ENCODE results near the gene CARS1.

The CARS1 gene

GRCh38 chr11:3057069-3057963, at the start of gene CARS1:
Gene CARS1, minus strand, starts transcription at chr11:3057423. Its CDS starts 56 bp downstream, at chr11:3057367.
- peak; percentile 58 for DNase-seq

GRCh38 chr11:3105791-3106735, 48.8 kb upstream of the CARS1 start:
- no peak for DNase-seq

GRCh38 chr11:3104961-3105790, 48.0 kb upstream of the CARS1 start:
- no peak for DNase-seq

- DNase-seq: no peak
Measured at GRCh38 chr11:3104051-3104714, 47.0 kb upstream of the CARS1 start.

- DNase-seq: no peak
Measured at GRCh38 chr11:3103076-3103475, 45.9 kb upstream of the CARS1 start.

- no peak for DNase-seq
Measured at GRCh38 chr11:3102641-3102921, 45.4 kb upstream of the CARS1 start.

GRCh38 chr11:3101921-3102640, 44.9 kb upstream of the CARS1 start:
- DNase-seq: no peak

- DNase-seq: no peak
Measured at GRCh38 chr11:3099178-3099577, 42.0 kb upstream of the CARS1 start.

- DNase-seq: no peak
Measured at GRCh38 chr11:3096909-3097530, 39.8 kb upstream of the CARS1 start.

GRCh38 chr11:3095712-3096361, 38.6 kb upstream of the CARS1 start:
- DNase-seq: no peak

- DNase-seq: no peak
Measured at GRCh38 chr11:3094223-3094824, 37.1 kb upstream of the CARS1 start.

- DNase-seq: no peak
Measured at GRCh38 chr11:3093281-3094191, 36.3 kb upstream of the CARS1 start.

- no peak for DNase-seq
Measured at GRCh38 chr11:3092603-3093141, 35.4 kb upstream of the CARS1 start.

- DNase-seq: no peak
Measured at GRCh38 chr11:3091846-3092602, 34.8 kb upstream of the CARS1 start.

GRCh38 chr11:3091081-3091845, 34.0 kb upstream of the CARS1 start:
- no peak for DNase-seq

GRCh38 chr11:3090096-3090901, 33.1 kb upstream of the CARS1 start:
- no peak for DNase-seq
